C4-2B (cell line): ENCODE results near the gene C1QC.

Experiments used
- H3K27ac ChIP-seq: fragments of 450-650 bp; 2 replicates; pipeline ENCODE4 v1.5.1; 2017
- ZFX ChIP-seq: fragments of 450-650 bp; IDR thresholded peaks from 2 replicates; pipeline ENCODE4 v1.6.1; 2017
- TF ChIP-seq, protein P1 (sequence below): fragments of 450-650 bp; conservative IDR thresholded peaks from 2 replicates; pipeline ENCODE4 v1.5.1; 2017; ENCODE audit warnings: mild to moderate bottlenecking

The C1QC gene

DNA sequence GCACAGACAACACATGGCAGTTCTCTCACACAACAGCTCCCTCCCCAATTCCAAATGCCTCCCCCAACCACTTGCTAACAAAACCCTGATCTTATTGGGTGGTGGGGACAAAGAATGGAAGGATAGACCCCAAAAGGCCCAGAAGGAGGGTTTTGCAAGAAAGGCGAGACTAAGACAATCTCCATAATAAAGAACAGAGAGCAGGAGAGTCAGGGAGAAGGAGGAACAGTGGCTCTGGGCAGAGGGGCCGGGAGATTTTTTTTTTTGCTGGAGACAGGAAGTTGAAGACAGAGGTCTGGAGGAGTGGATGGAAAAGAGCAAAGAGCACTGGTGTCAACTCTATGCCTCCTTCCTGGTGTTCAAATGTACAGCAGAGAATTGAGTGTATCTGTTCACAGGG lies 13.5 kb upstream of the C1QC start:
- TF ChIP-seq, protein P1, sequence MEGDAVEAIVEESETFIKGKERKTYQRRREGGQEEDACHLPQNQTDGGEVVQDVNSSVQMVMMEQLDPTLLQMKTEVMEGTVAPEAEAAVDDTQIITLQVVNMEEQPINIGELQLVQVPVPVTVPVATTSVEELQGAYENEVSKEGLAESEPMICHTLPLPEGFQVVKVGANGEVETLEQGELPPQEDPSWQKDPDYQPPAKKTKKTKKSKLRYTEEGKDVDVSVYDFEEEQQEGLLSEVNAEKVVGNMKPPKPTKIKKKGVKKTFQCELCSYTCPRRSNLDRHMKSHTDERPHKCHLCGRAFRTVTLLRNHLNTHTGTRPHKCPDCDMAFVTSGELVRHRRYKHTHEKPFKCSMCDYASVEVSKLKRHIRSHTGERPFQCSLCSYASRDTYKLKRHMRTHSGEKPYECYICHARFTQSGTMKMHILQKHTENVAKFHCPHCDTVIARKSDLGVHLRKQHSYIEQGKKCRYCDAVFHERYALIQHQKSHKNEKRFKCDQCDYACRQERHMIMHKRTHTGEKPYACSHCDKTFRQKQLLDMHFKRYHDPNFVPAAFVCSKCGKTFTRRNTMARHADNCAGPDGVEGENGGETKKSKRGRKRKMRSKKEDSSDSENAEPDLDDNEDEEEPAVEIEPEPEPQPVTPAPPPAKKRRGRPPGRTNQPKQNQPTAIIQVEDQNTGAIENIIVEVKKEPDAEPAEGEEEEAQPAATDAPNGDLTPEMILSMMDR: no peak
- no peak for TF ChIP-seq ZFX
- no peak overlapping the region for H3K27ac ChIP-seq

GRCh38 chr1:22633697-22634463 lies 9.6 kb upstream of the C1QC start:
- H3K27ac ChIP-seq: no peak overlapping the region
- TF ChIP-seq ZFX: no peak
- TF ChIP-seq, protein P1: no peak

DNA sequence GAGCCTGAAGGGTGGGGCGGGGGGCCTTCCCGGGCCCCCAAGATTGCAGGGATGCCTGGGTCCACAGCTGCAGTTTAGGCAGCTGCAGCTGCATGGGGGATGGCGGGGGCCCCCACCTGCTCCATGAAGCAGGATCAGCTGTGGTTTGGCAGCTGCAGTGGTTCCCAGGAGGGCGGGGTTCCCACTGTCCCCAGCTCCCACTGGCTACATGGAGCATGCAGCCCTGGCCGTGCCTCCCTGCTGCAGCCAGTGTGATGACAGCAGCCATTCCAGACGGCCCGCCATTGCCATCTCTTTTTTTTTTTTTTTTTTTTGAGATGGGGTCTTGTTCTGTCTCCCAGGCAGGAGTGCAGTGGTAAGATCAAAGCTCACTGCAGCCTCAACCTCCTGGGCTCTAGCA lies 8.0 kb upstream of the C1QC start:
- no peak for TF ChIP-seq ZFX

GRCh38 chr1:22636353-22636752 lies 7.1 kb upstream of the C1QC start, which contains the start of gene C1QA:
Gene C1QA (plus strand): TSS chr1:22636628. CDS start chr1:22637617, 989 bp downstream.
- no peak for TF ChIP-seq ZFX
- TF ChIP-seq, protein P1: no peak

More for the DNA sequence above, 8.0 kb upstream of the C1QC start:
- no peak overlapping the region for H3K27ac ChIP-seq

GRCh38 chr1:22636927-22637326 lies 6.5 kb upstream of the C1QC start:
- no peak overlapping the region for H3K27ac ChIP-seq
- no peak for TF ChIP-seq ZFX
- TF ChIP-seq, protein P1: no peak

More at GRCh38 chr1:22636353-22636752, 7.1 kb upstream of the C1QC start, which contains the start of gene C1QA:
- no peak within 1 kb of the TSS for H3K27ac ChIP-seq

GRCh38 chr1:22637907-22638445 lies 5.5 kb upstream of the C1QC start:
- TF ChIP-seq, protein P1: no peak
- no peak for TF ChIP-seq ZFX
- H3K27ac ChIP-seq: no peak overlapping the region

DNA sequence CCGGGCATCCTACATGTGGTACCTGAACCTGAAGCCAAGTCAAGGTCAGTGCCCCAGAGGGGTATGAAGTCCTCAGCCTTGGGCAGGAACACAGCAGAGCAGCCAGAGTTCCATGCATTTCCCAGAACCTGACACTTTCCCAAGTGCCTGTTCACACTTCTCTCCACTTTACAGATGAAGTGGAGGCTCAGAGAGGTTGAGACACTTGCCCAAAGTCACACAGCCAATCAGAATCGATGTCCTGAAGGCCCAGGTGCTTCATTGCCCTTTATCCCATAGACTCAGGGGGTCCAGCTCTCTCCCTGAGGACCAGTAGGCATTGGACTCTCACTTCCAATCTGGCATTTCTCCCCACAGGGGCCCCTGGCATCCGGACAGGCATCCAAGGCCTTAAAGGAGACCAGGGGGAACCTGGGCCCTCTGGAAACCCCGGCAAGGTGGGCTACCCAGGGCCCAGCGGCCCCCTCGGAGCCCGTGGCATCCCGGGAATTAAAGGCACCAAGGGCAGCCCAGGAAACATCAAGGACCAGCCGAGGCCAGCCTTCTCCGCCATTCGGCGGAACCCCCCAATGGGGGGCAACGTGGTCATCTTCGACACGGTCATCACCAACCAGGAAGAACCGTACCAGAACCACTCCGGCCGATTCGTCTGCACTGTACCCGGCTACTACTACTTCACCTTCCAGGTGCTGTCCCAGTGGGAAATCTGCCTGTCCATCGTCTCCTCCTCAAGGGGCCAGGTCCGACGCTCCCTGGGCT lies 4.8 kb upstream of the C1QC start:
- TF ChIP-seq ZFX: no peak
- TF ChIP-seq, protein P1: no peak
- no peak overlapping the region for H3K27ac ChIP-seq
